Measurements from ENCODE around the gene IPMK. TPM values are rescaled to one million over a fixed set of nuclear protein-coding genes. Genes with fewer than 3 reads are reported as not detected.

The IPMK gene
- total and polyA plus RNA-seq, 2 donors (not counting 3 experiments of a cell fraction or from before 2014, with no cell fraction given), result 1.4 to 8.1 TPM

DNA sequence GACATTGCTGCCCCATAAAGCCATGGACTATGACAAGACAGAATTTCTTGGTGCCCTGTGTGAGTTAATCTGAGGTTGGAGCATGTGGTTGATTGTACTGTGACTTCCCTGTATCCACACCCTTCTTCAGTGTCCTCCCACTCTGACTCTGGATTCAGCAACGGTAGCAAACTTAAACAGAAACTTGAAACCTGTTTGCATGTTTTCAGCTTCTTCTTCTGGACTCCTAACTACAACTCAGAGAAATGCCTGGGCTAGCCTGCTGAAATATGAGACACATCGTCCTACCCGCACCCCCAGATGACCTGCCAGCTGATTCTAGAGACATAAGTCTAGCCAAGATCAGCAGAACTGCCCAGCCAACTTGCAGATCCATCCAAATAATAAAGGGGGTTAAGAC, 78.4 kb downstream of the IPMK start:
- no peaks in the 10 kb centered on the region for H4K20me1 ChIP-seq (replicated peaks; ENCODE audit: control insufficient read depth, extremely low read depth, insufficient read depth, low read length)
- no peaks in the 10 kb centered on the region for H3K36me3 ChIP-seq (ENCODE audit: control insufficient read depth in 2 of 2, extremely low read depth in 1 of 2, insufficient read depth in 2 of 2, low read length in 2 of 2)
- intact Hi-C loops (cut with micrococcal nuclease) (no loop called here), dilution Hi-C loops (cut with MboI; ENCODE audit: extremely low pct_ligation_motif_present, low sequenced_read_pairs) (no loop called here)
- H3K27ac ChIP-seq (ENCODE audit: insufficient read depth, low read depth, low read length), result no peak overlapping the region
- TF ChIP-seq MYC (IDR thresholded peaks at IDR 0.05; ENCODE audit: low read depth, low read length) (no peak), POLR2A (IDR thresholded peaks at IDR 0.05; ENCODE audit: low read depth, low read length) (no peak)
- no peak for DNase-seq (ENCODE audit: low read depth, low spot score)
- H3K9me3 ChIP-seq (replicated peaks; ENCODE audit: control insufficient read depth, insufficient read depth, low read length), result no peaks in the 10 kb centered on the region
- ChIA-PET POLR2A (interaction anchor here (0.7 kb wide), 1 partner anchor 84 kb away, joined by 3 read pairs; no protein-coding TSS in a partner anchor), CTCF (interaction anchor here (1.1 to 3.9 kb wide), 5 partner anchors 9 to 111 kb away, joined by 3 to 18 read pairs (median 3); no protein-coding TSS in a partner anchor)
- H2AFZ ChIP-seq (ENCODE audit: low read depth, low read length), result no peak overlapping the region
- no peak overlapping the region for H3K4me2 ChIP-seq (ENCODE audit: insufficient read depth, low read length)
- H3K9ac ChIP-seq (replicated peaks; ENCODE audit: extremely low read depth, insufficient read depth, low read length), result no peak overlapping the region
- H3K79me2 ChIP-seq (ENCODE audit: control insufficient read depth, insufficient read depth, low read length), result no peaks in the 10 kb centered on the region
- FAIRE-seq, result no peak
- BruUV-seq (replicated peaks), result no TSS peak
- no peaks in the 10 kb centered on the region for H3K9me1 ChIP-seq (replicated peaks; ENCODE audit: control insufficient read depth, extremely low read depth, insufficient read depth, low read length)
- H3K4me1 ChIP-seq (ENCODE audit: control insufficient read depth, extremely low read depth, insufficient read depth, low read length), result no peaks in the 10 kb centered on the region
- H3K27me3 ChIP-seq (ENCODE audit: control insufficient read depth in 2 of 2, insufficient read depth in 2 of 2, low read length in 2 of 2), result peaks cover 0 to 2% of the 10 kb centered on the region in 2 experiments
- H3K4me3 ChIP-seq (replicated peaks in 1 of 3; ENCODE audit: insufficient read depth in 1 of 3, low read depth in 1 of 3, low read length in 3 of 3), result no peak overlapping the region

- DNase-seq (ENCODE audit: low read depth, low spot score) (no peak), FAIRE-seq (no peak)
- BruUV-seq (replicated peaks), result no TSS peak
- ChIA-PET CTCF (interaction anchor here (1.2 kb wide), 2 partner anchors 106 to 107 kb away, joined by 5 to 6 read pairs; no protein-coding TSS in a partner anchor), POLR2A (no interaction called here)
- no peak overlapping the region for H3K27ac ChIP-seq (ENCODE audit: insufficient read depth, low read depth, low read length)
- no peak overlapping the region for H3K9ac ChIP-seq (replicated peaks; ENCODE audit: extremely low read depth, insufficient read depth, low read length)
- no peak overlapping the region for H2AFZ ChIP-seq (ENCODE audit: low read depth, low read length)
- H3K27me3 ChIP-seq (ENCODE audit: control insufficient read depth in 2 of 2, insufficient read depth in 2 of 2, low read length in 2 of 2), result peaks cover 0 to 2% of the 10 kb centered on the region in 2 experiments
- TF ChIP-seq, protein P1, sequence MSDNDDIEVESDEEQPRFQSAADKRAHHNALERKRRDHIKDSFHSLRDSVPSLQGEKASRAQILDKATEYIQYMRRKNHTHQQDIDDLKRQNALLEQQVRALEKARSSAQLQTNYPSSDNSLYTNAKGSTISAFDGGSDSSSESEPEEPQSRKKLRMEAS (IDR thresholded peaks at IDR 0.05; ENCODE audit: insufficient read depth, insufficient read length), result no peak
- TF ChIP-seq FOS (IDR thresholded peaks at IDR 0.05; ENCODE audit: borderline replicate concordance, insufficient read depth, low read length) (no peak), POLR2A (IDR thresholded peaks at IDR 0.05; ENCODE audit: low read depth, low read length) (no peak), EZH2 (IDR thresholded peaks at IDR 0.05; ENCODE audit: borderline replicate concordance, low read depth, low read length, severe bottlenecking) (no peak), GATA2 (IDR thresholded peaks at IDR 0.05; ENCODE audit: insufficient read depth, insufficient read length, low read depth, low read length) (no peak), MYC (IDR thresholded peaks at IDR 0.05; ENCODE audit: low read depth, low read length) (no peak), POLR2AphosphoS5 (IDR thresholded peaks at IDR 0.05; ENCODE audit: insufficient read depth, low read depth, low read length) (no peak), CTCF (IDR thresholded peaks at IDR 0.05; ENCODE audit: extremely low read depth in 1 of 2, insufficient read depth in 1 of 2, low read depth in 1 of 2, low read length in 2 of 2) (no peak), JUN (IDR thresholded peaks at IDR 0.05; ENCODE audit: borderline replicate concordance, insufficient read depth, insufficient read length, low read depth) (no peak)
- no peaks in the 10 kb centered on the region for H4K20me1 ChIP-seq (replicated peaks; ENCODE audit: control insufficient read depth, extremely low read depth, insufficient read depth, low read length)
- no peaks in the 10 kb centered on the region for H3K9me1 ChIP-seq (replicated peaks; ENCODE audit: control insufficient read depth, extremely low read depth, insufficient read depth, low read length)
- dilution Hi-C loops (cut with MboI; ENCODE audit: extremely low pct_ligation_motif_present, low sequenced_read_pairs), result no loop called here
- H3K36me3 ChIP-seq (ENCODE audit: control insufficient read depth in 2 of 2, extremely low read depth in 1 of 2, insufficient read depth in 2 of 2, low read length in 2 of 2), result no peaks in the 10 kb centered on the region
- no peaks in the 10 kb centered on the region for H3K9me3 ChIP-seq (replicated peaks; ENCODE audit: control insufficient read depth, insufficient read depth, low read length)
- intact Hi-C loops (cut with micrococcal nuclease), result no loop called here
- H3K4me1 ChIP-seq (ENCODE audit: control insufficient read depth, extremely low read depth, insufficient read depth, low read length), result no peaks in the 10 kb centered on the region
- H3K79me2 ChIP-seq (ENCODE audit: control insufficient read depth, insufficient read depth, low read length), result no peaks in the 10 kb centered on the region
- no peak overlapping the region for H3K4me3 ChIP-seq (replicated peaks in 1 of 3; ENCODE audit: insufficient read depth in 1 of 3, low read depth in 1 of 3, low read length in 3 of 3)
- no peak overlapping the region for H3K4me2 ChIP-seq (ENCODE audit: insufficient read depth, low read length)
Measured at GRCh38 chr10:58184120-58184670, 83.5 kb downstream of the IPMK start.

Measured in endothelial cell of umbilical vein (primary cell).